Activated CD4-positive, alpha-beta memory T cell treated with anti-CD3 and anti-CD28 coated beads, Interleukin-2, amount 10 ng/mL, durations not matched to agents 7 days and 5 days (primary cell): ENCODE data around the gene IP6K3. TPM values are rescaled to one million over a fixed set of nuclear protein-coding genes. Genes with fewer than 3 reads are reported as not detected.
A peak's percentile ranks its signal among the peaks of the same experiment; 100 is the strongest.

Experiments used
- CTCF ChIA-PET: fragments of 350-600 bp; sonication (Branson Sonifier 250); formaldehyde crosslinking; loops from one replicate; lab custom pipeline; 2021; ENCODE audit warnings: antibody characterized with exemption, inconsistent platforms; lab: Charles Lee
- POLR2A ChIA-PET: fragments of 350-600 bp; sonication (Branson Sonifier 250); formaldehyde crosslinking; loops from one replicate; lab custom pipeline; 2021; ENCODE audit warnings: antibody characterized with exemption; lab: Charles Lee
- DNase-seq: peaks from one replicate; pipeline ENCODE4 v3.0.0-alpha.2; 2020
- H3K27ac Mint-ChIP-seq: one replicate; pipeline ENCODE4 v1.8.0; 2021; ENCODE audit warnings: mild to moderate bottlenecking, mixed read lengths
- H3K27me3 Mint-ChIP-seq: one replicate; pipeline ENCODE4 v1.8.0; 2021; ENCODE audit warnings: mixed read lengths
- H3K36me3 Mint-ChIP-seq: one replicate; pipeline ENCODE4 v1.8.0; 2021; ENCODE audit warnings: low read depth, mixed read lengths
- H3K4me1 Mint-ChIP-seq: one replicate; pipeline ENCODE4 v1.8.0; 2021; ENCODE audit warnings: mixed read lengths
- H3K4me3 Mint-ChIP-seq: one replicate; pipeline ENCODE4 v1.8.0; 2021; ENCODE audit warnings: mild to moderate bottlenecking, mixed read lengths
- H3K9me3 Mint-ChIP-seq: one replicate; pipeline ENCODE4 v1.8.0; 2021; ENCODE audit warnings: mixed read lengths
- total RNA-seq, 2 experiments: library from RNA; stranded (reverse); gene quantifications; one replicate each; pipeline ENCODE4 v1.2.3, GENCODE V29; 2021

The IP6K3 gene
- total RNA-seq, 2 experiments from 2014 or later = not detected

DNA sequence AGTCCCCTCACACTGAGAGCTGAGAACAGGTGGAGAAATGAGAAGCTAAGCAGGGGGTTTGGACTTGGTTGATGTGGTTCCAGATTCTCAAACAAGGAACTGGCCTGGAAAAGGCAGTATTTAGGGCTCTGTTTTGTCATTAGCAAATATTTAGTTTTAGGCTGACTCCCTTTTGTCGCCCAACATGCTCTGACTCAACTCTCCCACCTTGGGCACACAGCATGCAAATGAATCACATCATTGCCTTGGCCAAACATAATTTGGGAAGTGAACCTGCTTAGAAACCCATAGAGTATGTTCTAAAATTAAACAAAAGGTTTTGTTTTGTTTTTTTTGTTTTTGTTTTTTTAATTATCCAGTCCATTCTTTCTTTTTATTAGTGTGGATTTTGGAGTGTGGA lies 25.7 kb downstream of the IP6K3 start:
- peaks cover 53% of the 10 kb centered on the region for H3K27me3 Mint-ChIP-seq
- no peaks in the 10 kb centered on the region for H3K36me3 Mint-ChIP-seq
- no peak overlapping the region for H3K4me3 Mint-ChIP-seq
- no peak overlapping the region for H3K27ac Mint-ChIP-seq
- no peaks in the 10 kb centered on the region for H3K4me1 Mint-ChIP-seq
- DNase-seq = no peak
- H3K9me3 Mint-ChIP-seq = no peaks in the 10 kb centered on the region
- CTCF ChIA-PET = no interaction called here
- POLR2A ChIA-PET = no interaction called here

- Mint-ChIP-seq H3K9me3 (no peaks in the 10 kb centered on the region), H3K4me1 (no peaks in the 10 kb centered on the region), H3K27me3 (peaks cover 43% of the 10 kb centered on the region), H3K4me3 (no peak overlapping the region), H3K36me3 (no peaks in the 10 kb centered on the region), H3K27ac (no peak overlapping the region)
- DNase-seq = no peak
- ChIA-PET CTCF (interaction anchor here (1.6 kb wide), 1 partner anchor 8 kb away, joined by 6 read pairs; the partner anchor contains the start of gene UQCC2), POLR2A (interaction anchor here (0.7 kb wide), 1 partner anchor 9 kb away, joined by 3 read pairs; no protein-coding TSS in a partner anchor)
These were observed 27.2 kb downstream of the IP6K3 start for GRCh38 chr6:33719326-33719987.

- POLR2A ChIA-PET = no interaction called here
- CTCF ChIA-PET = no interaction called here
- Mint-ChIP-seq H3K9me3 (no peaks in the 10 kb centered on the region), H3K4me1 (no peaks in the 10 kb centered on the region), H3K27me3 (peaks cover 36% of the 10 kb centered on the region), H3K27ac (no peak overlapping the region), H3K4me3 (no peak overlapping the region), H3K36me3 (no peaks in the 10 kb centered on the region)
- no peak for DNase-seq
These were observed 28.0 kb downstream of the IP6K3 start for GRCh38 chr6:33718713-33719112.

DNA sequence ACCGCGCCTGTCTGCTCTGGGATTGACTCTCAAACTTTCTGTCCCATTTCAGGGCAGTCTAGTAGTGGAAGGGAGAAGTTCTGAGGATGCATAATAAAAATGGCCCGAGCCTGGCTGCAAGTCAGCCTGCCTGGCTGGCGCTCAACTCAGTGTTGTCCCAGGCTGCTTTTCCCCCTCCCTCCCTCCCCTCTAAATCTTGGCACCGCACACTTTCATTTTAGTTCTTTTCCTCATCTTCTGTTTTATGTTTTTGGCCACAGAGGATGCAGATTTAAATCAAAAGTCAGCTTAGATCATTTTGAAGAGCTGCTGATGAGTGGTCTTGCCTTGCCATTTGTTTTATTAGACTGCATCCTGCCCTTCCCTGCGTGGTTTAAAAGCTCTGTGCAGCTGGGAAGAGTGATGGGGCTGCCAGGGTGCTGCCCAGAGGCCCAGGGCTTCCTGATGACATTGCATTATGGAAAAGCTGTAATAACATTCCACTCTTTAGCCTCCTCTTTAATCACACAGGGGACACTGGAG lies 28.7 kb downstream of the IP6K3 start:
- Mint-ChIP-seq H3K27me3 (peaks cover 31% of the 10 kb centered on the region), H3K4me3 (no peak overlapping the region), H3K9me3 (no peaks in the 10 kb centered on the region), H3K27ac (no peak overlapping the region), H3K36me3 (no peaks in the 10 kb centered on the region), H3K4me1 (no peaks in the 10 kb centered on the region)
- CTCF ChIA-PET = no interaction called here
- no peak for DNase-seq
- POLR2A ChIA-PET = no interaction called here

DNA sequence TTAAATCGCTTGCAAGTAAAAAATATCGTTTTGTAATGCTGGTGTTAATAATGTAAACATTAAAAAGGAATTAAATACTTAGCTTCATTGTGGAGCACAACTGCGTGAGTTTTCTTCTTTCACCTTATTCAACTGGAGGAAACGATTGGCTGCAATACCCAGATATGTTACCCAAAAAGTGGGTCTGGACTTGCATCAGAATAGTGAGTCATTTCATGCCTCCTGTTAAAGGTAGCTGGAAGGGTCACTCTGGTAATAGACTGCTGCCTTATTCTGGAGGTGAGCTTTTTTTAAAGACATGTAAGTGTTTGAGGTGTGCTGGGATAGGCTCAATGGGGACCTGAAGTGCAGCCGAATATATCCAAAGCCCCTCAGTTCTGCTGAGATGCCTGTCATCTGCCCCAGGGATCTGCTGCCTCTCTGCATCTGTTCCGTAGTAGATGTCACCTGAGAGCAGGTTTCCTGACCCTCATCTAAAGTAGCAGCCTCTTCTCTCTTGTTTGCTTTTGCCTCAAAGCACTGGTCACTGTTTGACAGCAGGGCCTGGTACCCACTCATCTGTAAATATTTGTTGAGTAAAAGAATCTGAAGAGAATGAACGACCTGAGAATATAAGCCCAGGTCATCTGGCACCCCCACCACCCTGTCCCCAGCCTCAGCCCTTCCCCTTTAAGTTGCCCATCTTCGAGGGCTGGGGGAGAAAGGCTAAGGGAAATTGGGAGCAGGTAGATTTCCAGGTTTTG lies 29.6 kb downstream of the IP6K3 start:
- H3K9me3 Mint-ChIP-seq = no peaks in the 10 kb centered on the region
- peaks cover under 1% of the 10 kb centered on the region for H3K4me1 Mint-ChIP-seq
- H3K27me3 Mint-ChIP-seq = peaks cover 22% of the 10 kb centered on the region
- ChIA-PET CTCF (no interaction called here), POLR2A (no interaction called here)
- no peak overlapping the region for H3K27ac Mint-ChIP-seq
- H3K4me3 Mint-ChIP-seq = no peak overlapping the region
- H3K36me3 Mint-ChIP-seq = no peaks in the 10 kb centered on the region
- no peak for DNase-seq

DNA sequence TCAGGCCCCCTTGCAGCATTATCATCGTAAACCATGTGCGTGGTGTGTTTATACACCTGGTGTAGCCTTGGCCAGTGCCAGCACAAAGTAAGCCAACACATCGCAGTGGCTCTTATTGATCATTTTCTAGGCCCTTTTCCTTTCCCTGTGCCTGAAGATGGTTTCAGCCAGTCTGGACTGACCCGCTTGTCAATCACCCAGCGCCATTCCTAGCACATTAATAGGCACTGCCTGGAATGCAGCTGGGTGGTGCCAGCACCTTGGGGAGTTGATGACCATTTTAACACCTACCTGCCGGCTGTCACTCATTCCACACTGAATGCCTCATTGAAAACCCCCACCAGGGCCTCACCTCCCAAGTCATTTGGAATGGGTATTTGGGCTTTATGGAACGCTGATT lies 30.3 kb downstream of the IP6K3 start:
- CTCF ChIA-PET = interaction anchor here (1.1 to 1.3 kb wide), 3 partner anchors 15 to 51 kb away, joined by 3 to 7 read pairs (median 3); no protein-coding TSS in a partner anchor
- Mint-ChIP-seq H3K27ac (no peak overlapping the region), H3K36me3 (peaks cover 2% of the 10 kb centered on the region), H3K4me3 (no peak overlapping the region), H3K4me1 (peaks cover 7% of the 10 kb centered on the region), H3K27me3 (peaks cover 18% of the 10 kb centered on the region), H3K9me3 (no peaks in the 10 kb centered on the region)
- no peak for DNase-seq
- POLR2A ChIA-PET = no interaction called here

- Mint-ChIP-seq H3K27me3 (peaks cover 6% of the 10 kb centered on the region), H3K4me3 (no peak overlapping the region), H3K27ac (no peak overlapping the region), H3K36me3 (peaks cover 14% of the 10 kb centered on the region), H3K9me3 (no peaks in the 10 kb centered on the region), H3K4me1 (peaks cover 23% of the 10 kb centered on the region)
- CTCF ChIA-PET = interaction anchor here (0.6 to 1.3 kb wide), 2 partner anchors 10 to 48 kb away, joined by 4 read pairs; no protein-coding TSS in a partner anchor
- no peak for DNase-seq
- POLR2A ChIA-PET = interaction anchor here (0.9 to 2.0 kb wide), 3 partner anchors 9 to 296 kb away, joined by 3 to 4 read pairs (median 3); partner anchors contain the start of gene CUTA
These were observed 32.2 kb downstream of the IP6K3 start for GRCh38 chr6:33714385-33715040.

DNA sequence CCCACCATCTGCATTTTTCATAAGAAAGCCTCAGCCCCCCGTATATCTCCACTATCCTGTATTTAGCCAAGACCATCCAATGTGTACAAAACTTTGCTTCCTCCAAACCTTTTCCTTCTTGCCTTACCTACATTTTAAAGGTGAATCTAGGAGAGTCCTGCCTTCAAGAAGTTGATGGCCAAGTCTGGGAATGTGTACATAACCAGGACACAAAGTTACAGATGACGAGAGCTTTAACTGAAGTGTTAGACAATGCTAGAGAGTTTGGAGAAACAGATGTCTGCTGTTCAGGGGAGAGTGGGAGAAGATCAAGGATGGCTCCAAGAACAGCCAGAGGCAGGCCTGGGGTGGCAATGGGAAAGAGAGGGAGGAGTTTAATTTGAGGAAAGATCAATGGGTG lies 32.9 kb downstream of the IP6K3 start:
- Mint-ChIP-seq H3K9me3 (no peaks in the 10 kb centered on the region), H3K36me3 (peaks cover 19% of the 10 kb centered on the region), H3K4me3 (no peak overlapping the region), H3K27ac (no peak overlapping the region), H3K4me1 (peaks cover 28% of the 10 kb centered on the region), H3K27me3 (peaks cover 6% of the 10 kb centered on the region)
- ChIA-PET POLR2A (no interaction called here), CTCF (interaction anchor here (1.2 to 1.7 kb wide), 4 partner anchors 13 to 124 kb away, joined by 3 to 5 read pairs (median 4); no protein-coding TSS in a partner anchor)
- no peak for DNase-seq

DNA sequence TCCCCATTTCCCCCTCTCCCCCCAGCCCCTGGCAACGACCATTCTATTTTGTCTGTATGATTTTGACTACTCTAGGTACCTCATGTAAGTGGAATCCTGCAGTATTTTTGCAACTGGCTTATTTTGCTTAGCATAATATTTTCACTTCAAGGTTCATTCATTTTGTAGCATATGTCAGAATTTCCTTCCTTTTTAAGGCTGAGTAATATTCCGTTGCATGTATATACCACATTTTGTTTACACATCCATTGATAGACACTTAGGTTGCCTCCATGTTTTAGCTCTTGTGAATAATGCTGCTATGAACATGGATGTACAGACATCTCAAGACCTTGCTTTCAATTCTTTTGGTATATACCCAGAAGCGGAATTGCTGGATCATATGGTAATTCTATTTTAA lies 33.8 kb downstream of the IP6K3 start:
- H3K27me3 Mint-ChIP-seq = peaks cover 3% of the 10 kb centered on the region
- ChIA-PET CTCF (interaction anchor here (1.2 to 1.7 kb wide), 4 partner anchors 12 to 123 kb away, joined by 3 to 5 read pairs (median 4); no protein-coding TSS in a partner anchor), POLR2A (no interaction called here)
- peaks cover 27% of the 10 kb centered on the region for H3K36me3 Mint-ChIP-seq
- H3K27ac Mint-ChIP-seq = no peak overlapping the region
- H3K9me3 Mint-ChIP-seq = no peaks in the 10 kb centered on the region
- peaks cover 37% of the 10 kb centered on the region for H3K4me1 Mint-ChIP-seq
- DNase-seq = no peak
- no peak overlapping the region for H3K4me3 Mint-ChIP-seq

- peaks cover 42% of the 10 kb centered on the region for H3K4me1 Mint-ChIP-seq
These were observed 35.3 kb downstream of the IP6K3 start, which contains the start of gene UQCC2 for GRCh38 chr6:33711140-33712129. Gene UQCC2 (minus strand): TSS chr6:33711700. CDS start chr6:33711686, 14 bp downstream.

DNA sequence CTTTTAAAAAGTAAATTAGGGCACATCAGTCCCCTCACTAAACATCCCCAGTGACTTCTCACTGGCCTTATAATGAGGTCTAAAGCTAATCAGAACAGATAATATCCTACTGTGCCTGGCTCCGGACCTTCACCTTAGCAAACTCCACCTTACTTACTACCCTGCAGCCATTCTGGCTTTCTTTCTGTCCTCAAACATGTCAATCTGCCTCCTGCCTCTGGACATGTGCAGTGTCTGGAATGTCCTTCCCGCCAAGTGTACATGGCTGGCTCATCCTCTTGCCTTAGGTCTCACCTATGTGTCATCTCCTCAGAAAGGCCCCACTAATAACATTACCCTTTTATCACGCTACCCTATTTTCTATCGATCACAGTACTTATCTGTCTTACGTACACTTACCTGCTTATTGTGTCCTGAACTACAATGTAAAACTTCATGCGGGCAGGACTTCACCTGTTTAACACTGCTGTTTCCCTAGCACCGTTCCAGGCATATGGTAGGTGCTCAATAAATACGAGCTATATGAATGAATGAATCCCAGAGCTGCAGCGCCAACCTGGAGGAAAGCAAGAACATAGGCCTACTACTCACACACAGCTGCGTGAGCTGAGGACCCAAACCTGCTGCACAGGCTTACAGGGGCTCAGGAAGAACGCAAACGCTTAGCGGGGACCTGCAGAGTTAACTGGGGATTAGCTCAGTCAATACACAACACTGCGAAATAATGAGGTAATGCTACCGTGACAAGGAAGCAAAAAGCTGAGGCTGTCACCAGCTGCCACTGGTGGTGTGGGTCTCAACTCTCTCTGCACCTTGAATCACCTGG lies 36.2 kb downstream of the IP6K3 start:
- H3K4me1 Mint-ChIP-seq = peaks cover 46% of the 10 kb centered on the region
- CTCF ChIA-PET = interaction anchor here (0.8 to 4.2 kb wide), 25 partner anchors 9 to 439 kb away, joined by 3 to 59 read pairs (median 4); partner anchors contain the start of genes CUTA, IP6K3, RPS18 and VPS52
- no peak for DNase-seq
- peak overlapping the region; percentile 90 for H3K27ac Mint-ChIP-seq
- H3K27me3 Mint-ChIP-seq = peaks cover 3% of the 10 kb centered on the region
- peak overlapping the region; percentile 97 for H3K4me3 Mint-ChIP-seq
- peaks cover 28% of the 10 kb centered on the region for H3K36me3 Mint-ChIP-seq
- POLR2A ChIA-PET = interaction anchor here (0.6 to 2.9 kb wide), 30 partner anchors 8 to 1081 kb away, joined by 3 to 23 read pairs (median 4); partner anchors contain the start of genes B3GALT4, BAK1, ITPR3 and LEMD2
- no peaks in the 10 kb centered on the region for H3K9me3 Mint-ChIP-seq

More at GRCh38 chr6:33711140-33712129, 35.3 kb downstream of the IP6K3 start, which contains the start of gene UQCC2:
- Mint-ChIP-seq H3K27me3 (peaks cover 3% of the 10 kb centered on the region), H3K36me3 (peaks cover 28% of the 10 kb centered on the region), H3K9me3 (no peaks in the 10 kb centered on the region), H3K27ac (peak within 1 kb of the TSS; percentile 90), H3K4me3 (peak within 1 kb of the TSS; percentile 97)
- peak; percentile 98 for DNase-seq
- CTCF ChIA-PET = interaction anchor here (0.6 to 4.2 kb wide), 44 partner anchors 8 to 443 kb away, joined by 3 to 59 read pairs (median 4); partner anchors contain the start of genes BAK1, CUTA, IP6K3 and ITPR3
- POLR2A ChIA-PET = interaction anchor here (0.6 to 2.9 kb wide), 37 partner anchors 8 to 440 kb away, joined by 3 to 23 read pairs (median 4); partner anchors contain the start of genes B3GALT4, BAK1, ITPR3 and LEMD2
